ENCODE measurements around the gene ZNF536. TPM values are rescaled to one million over a fixed set of nuclear protein-coding genes. Genes with fewer than 3 reads are reported as not detected.
"Not testable (repeated sequence)": the region's sequence is repeated elsewhere in the genome, so short reads cannot be mapped to it uniquely, and the experiment has no call there.

The ZNF536 gene
- total and polyA plus RNA-seq, 3 donors from 2014 or later, result 6.6 to 57.6 (median 35.1) TPM

DNA sequence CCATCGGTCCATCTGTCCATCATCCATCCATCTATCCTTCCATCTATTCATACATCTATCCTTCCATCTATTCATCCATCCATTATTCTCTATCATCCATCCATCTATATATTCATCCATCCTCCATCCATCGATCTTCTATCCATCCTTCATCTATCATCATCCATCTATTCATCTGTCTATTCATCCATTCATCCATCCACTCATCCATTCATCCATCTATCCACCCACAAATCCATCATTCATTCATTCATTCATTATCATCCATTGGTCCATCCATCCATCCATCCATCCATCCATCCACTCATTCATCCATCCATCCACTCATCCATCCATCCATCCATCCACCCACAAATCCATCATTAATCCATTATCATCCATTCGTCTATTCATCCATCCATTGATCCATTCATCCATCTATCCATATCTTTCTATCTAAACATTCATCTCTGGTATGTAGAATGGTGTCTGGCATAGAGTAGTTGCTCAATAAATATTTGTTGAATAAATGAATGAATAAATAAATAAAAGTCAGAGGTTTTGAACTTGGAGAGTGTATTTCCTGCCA is 36.6 kb downstream of the ZNF536 start:
- H3K27ac ChIP-seq, result no peak overlapping the region
- no peaks in the 10 kb centered on the region for H3K9me3 ChIP-seq
- no peak for TF ChIP-seq POLR2A (IDR thresholded peaks at IDR 0.05)
- TF ChIP-seq, protein P1, sequence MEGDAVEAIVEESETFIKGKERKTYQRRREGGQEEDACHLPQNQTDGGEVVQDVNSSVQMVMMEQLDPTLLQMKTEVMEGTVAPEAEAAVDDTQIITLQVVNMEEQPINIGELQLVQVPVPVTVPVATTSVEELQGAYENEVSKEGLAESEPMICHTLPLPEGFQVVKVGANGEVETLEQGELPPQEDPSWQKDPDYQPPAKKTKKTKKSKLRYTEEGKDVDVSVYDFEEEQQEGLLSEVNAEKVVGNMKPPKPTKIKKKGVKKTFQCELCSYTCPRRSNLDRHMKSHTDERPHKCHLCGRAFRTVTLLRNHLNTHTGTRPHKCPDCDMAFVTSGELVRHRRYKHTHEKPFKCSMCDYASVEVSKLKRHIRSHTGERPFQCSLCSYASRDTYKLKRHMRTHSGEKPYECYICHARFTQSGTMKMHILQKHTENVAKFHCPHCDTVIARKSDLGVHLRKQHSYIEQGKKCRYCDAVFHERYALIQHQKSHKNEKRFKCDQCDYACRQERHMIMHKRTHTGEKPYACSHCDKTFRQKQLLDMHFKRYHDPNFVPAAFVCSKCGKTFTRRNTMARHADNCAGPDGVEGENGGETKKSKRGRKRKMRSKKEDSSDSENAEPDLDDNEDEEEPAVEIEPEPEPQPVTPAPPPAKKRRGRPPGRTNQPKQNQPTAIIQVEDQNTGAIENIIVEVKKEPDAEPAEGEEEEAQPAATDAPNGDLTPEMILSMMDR (IDR thresholded peaks at IDR 0.05), result no peak
- intact Hi-C loops (cut with DNase I; ENCODE audit: low total_unique reads), result no loop called here
- H3K4me3 ChIP-seq, result no peak overlapping the region
- no peak for DNase-seq
- H3K27me3 ChIP-seq, result no peaks in the 10 kb centered on the region
- 83 to 95% methylated on average over 3 of the region's 3 CpGs for WGBS, 2 donors
- no peaks in the 10 kb centered on the region for H3K4me1 ChIP-seq
- H3K36me3 ChIP-seq (ENCODE audit: low read depth, missing control alignments), result no peaks in the 10 kb centered on the region

DNA sequence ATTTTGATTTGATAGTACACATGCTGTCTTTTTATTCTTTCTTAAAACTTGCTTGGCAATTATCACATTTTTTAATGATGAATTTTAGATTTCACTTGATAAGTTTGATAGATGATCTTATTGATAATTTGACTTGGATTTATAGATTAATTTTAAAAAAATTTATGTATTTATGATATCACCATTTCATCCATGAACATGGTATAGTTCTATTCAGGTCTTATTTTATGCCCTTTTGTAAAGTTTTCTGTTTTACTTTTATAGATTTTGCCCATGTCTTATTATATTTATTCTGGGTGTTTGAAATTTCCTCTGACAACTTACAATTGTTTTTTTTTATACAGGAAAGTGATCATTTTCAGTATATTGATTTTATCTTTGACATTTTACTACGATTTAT is 39.5 kb downstream of the ZNF536 start:
- 92% methylated on average over 1 of the region's 1 CpG for WGBS, 2 donors
- Histone ChIP-seq H3K27ac (no peak overlapping the region), H3K36me3 (ENCODE audit: low read depth, missing control alignments) (no peaks in the 10 kb centered on the region), H3K27me3 (no peaks in the 10 kb centered on the region), H3K9me3 (no peaks in the 10 kb centered on the region), H3K4me1 (no peaks in the 10 kb centered on the region), H3K4me3 (no peak overlapping the region)
- no peak for DNase-seq
- TF ChIP-seq POLR2A (IDR thresholded peaks at IDR 0.05), result no peak
- TF ChIP-seq, protein P1 (IDR thresholded peaks at IDR 0.05), result no peak
- intact Hi-C loops (cut with DNase I; ENCODE audit: low total_unique reads), result no loop called here

DNA sequence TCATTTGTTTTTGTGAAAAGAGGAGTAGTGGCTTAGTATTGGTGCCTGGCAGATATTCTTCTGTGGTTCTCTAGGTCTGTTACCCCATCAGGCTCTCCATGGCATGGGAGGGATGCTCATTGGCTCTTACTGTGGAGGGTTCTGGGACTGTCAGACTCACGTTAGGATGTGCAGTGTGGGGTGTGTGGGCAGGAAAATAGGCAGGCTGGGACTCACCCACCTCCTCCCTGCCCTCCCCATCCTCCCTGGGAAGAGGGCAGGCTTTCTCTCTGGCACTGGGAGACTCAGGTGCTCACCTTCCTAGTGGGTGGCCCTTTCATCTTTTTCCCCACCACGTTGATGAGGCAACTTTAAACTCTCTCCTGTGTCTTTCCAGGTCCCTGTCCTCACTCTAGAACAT is 44.2 kb downstream of the ZNF536 start:
- 52 to 53% methylated on average over 2 of the region's 2 CpGs for WGBS, 2 donors
- intact Hi-C loops (cut with DNase I; ENCODE audit: low total_unique reads), result no loop called here
- no peaks in the 10 kb centered on the region for H3K9me3 ChIP-seq
- no peaks in the 10 kb centered on the region for H3K4me1 ChIP-seq
- no peak for DNase-seq
- no peaks in the 10 kb centered on the region for H3K36me3 ChIP-seq (ENCODE audit: low read depth, missing control alignments)
- no peaks in the 10 kb centered on the region for H3K27me3 ChIP-seq
- H3K4me3 ChIP-seq, result no peak overlapping the region
- TF ChIP-seq POLR2A (IDR thresholded peaks at IDR 0.05), result no peak
- TF ChIP-seq, protein P1 (IDR thresholded peaks at IDR 0.05), result no peak
- no peak overlapping the region for H3K27ac ChIP-seq

DNA sequence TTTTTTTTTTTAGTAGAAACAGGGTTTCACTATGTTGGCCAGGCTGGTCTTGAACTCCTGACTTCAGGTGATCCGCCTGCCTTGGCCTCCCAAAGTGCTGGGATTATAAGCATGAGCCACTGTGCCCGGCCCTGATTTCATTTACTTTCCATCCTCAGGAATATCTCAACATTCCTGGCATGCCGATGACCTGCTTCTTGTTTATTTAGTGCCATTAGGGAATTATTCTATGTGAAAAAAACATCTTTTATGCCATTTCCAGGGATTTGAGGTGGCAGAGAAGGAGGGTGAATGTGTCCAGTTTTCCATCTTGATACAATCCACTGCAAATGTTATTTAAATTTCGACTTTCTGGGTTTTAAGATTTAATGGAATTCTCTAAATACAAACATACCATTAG is 45.0 kb downstream of the ZNF536 start:
- 76 to 83% methylated on average over 4 of the region's 4 CpGs for WGBS, 2 donors
- intact Hi-C loops (cut with DNase I; ENCODE audit: low total_unique reads), result not testable (repeated sequence)

GRCh38 chr19:30419568-30420180 is 47.5 kb downstream of the ZNF536 start:
- H3K4me1 ChIP-seq, result no peaks in the 10 kb centered on the region
- 75 to 79% methylated on average over 13 to 15 of the region's 15 CpGs for WGBS, 2 donors
- H3K36me3 ChIP-seq (ENCODE audit: low read depth, missing control alignments), result no peaks in the 10 kb centered on the region
- no peaks in the 10 kb centered on the region for H3K9me3 ChIP-seq
- no peaks in the 10 kb centered on the region for H3K27me3 ChIP-seq
- no peak for DNase-seq
- no peak overlapping the region for H3K27ac ChIP-seq
- TF ChIP-seq POLR2A (IDR thresholded peaks at IDR 0.05), result no peak
- TF ChIP-seq, protein P1 (IDR thresholded peaks at IDR 0.05), result no peak
- intact Hi-C loops (cut with DNase I; ENCODE audit: low total_unique reads), result no loop called here
- no peak overlapping the region for H3K4me3 ChIP-seq

More for the DNA sequence above, 45.0 kb downstream of the ZNF536 start:
- H3K4me3 ChIP-seq; H3K27ac ChIP-seq; H3K27me3 ChIP-seq; DNase-seq; H3K4me1 ChIP-seq; H3K9me3 ChIP-seq; H3K36me3 ChIP-seq (ENCODE audit: low read depth, missing control alignments): not testable (repeated sequence)
